ENCODE measurements around the gene PCDHGC3. TPM values are rescaled to one million over a fixed set of nuclear protein-coding genes. Genes with fewer than 3 reads are reported as not detected.

Gene PCDHGC3
- total RNA-seq, 1 experiment from 2014 or later: 1.2 TPM

DNA sequence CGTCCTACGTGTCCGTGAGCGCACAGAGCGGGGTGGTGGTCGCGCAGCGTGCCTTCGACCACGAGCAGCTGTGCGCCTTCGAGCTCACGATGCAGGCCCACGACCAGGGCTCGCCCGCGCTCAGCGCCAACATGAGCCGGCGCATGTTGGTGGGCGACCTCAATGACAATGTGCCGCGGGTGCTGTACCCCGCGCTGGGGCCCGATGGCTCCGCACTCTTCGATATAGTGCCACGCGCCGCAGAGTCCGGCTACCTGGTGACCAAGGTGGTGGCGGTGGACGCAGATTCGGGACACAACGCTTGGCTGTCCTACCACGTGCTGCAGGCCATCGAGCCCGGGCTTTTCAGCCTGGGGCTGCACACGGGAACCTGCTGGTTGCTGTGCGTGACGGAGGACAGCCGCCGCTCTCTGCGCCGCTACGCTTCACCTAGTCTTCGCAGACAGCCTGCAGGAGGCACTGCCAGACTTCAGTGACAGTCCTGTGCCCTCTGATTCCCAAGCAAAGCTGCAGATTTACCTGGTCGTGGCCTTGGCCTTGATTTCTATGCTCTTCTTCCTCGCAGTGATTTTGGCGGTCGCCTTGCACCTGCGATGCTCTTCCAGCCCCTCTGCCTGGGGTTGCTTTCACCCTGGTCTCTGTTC lies 47.9 kb upstream of the PCDHGC3 start:
- CTCF ChIA-PET: no interaction called here
- Histone ChIP-seq H3K79me2 (ENCODE audit: insufficient read depth, low read length) (no peaks in the 10 kb centered on the region), H3K9me3 (ENCODE audit: control insufficient read depth in 1 of 2, insufficient read depth in 1 of 2, low read depth in 1 of 2, low read length in 2 of 2) (peaks cover 0 to 8% of the 10 kb centered on the region in 2 experiments; a peak in 2 of 4 replicates), H3K9me2 (ENCODE audit: insufficient read depth) (no peaks in the 10 kb centered on the region), H3K27ac (ENCODE audit: low read depth, low read length) (no peak overlapping the region), H3K36me3 (ENCODE audit: control insufficient read depth in 1 of 2, insufficient read depth in 2 of 2, low read length in 2 of 2) (no peaks in the 10 kb centered on the region), H3K4me2 (ENCODE audit: low read length) (no peak overlapping the region), H2AFZ (ENCODE audit: low read depth, low read length, poor library complexity, severe bottlenecking) (no peak overlapping the region), H3K4me3 (replicated peaks in 1 of 2; ENCODE audit: low read depth in 1 of 2, low read length in 2 of 2) (no peak overlapping the region), H3K9ac (ENCODE audit: low read length) (no peak overlapping the region), H4K20me1 (ENCODE audit: insufficient read depth) (no peaks in the 10 kb centered on the region), H3K27me3 (ENCODE audit: insufficient read depth, low read length) (no peaks in the 10 kb centered on the region), H3K4me1 (ENCODE audit: control insufficient read depth in 1 of 2, insufficient read depth in 2 of 2, low read length in 2 of 2) (no peaks in the 10 kb centered on the region)
- no TSS peak for BruUV-seq (replicated peaks)
- no peak for TF ChIP-seq REST (IDR thresholded peaks at IDR 0.05; ENCODE audit: low read depth)
- TF ChIP-seq SIN3A (IDR thresholded peaks at IDR 0.05; ENCODE audit: low read depth): no peak
- no peak for TF ChIP-seq CBX3 (IDR thresholded peaks at IDR 0.05; ENCODE audit: low read depth)
- TF ChIP-seq, protein P1, sequence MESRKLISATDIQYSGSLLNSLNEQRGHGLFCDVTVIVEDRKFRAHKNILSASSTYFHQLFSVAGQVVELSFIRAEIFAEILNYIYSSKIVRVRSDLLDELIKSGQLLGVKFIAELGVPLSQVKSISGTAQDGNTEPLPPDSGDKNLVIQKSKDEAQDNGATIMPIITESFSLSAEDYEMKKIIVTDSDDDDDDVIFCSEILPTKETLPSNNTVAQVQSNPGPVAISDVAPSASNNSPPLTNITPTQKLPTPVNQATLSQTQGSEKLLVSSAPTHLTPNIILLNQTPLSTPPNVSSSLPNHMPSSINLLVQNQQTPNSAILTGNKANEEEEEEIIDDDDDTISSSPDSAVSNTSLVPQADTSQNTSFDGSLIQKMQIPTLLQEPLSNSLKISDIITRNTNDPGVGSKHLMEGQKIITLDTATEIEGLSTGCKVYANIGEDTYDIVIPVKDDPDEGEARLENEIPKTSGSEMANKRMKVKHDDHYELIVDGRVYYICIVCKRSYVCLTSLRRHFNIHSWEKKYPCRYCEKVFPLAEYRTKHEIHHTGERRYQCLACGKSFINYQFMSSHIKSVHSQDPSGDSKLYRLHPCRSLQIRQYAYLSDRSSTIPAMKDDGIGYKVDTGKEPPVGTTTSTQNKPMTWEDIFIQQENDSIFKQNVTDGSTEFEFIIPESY (IDR thresholded peaks at IDR 0.05; ENCODE audit: extremely low read depth, insufficient replicate concordance, low read length): no peak
- TF ChIP-seq ELF1 (IDR thresholded peaks at IDR 0.05; ENCODE audit: borderline replicate concordance, low read depth): no peak
- no peak for TF ChIP-seq CEBPB (IDR thresholded peaks at IDR 0.05; ENCODE audit: low read depth)
- TF ChIP-seq EZH2 (IDR thresholded peaks at IDR 0.05): no peak
- ATAC-seq (no peak), DNase-seq (ENCODE audit: low read depth, low spot score) (no peak)
- intact Hi-C loops (cut with micrococcal nuclease): no loop called here
- RAD21 ChIA-PET (ENCODE audit: low non-redundant PET in 1 of 2, low total read pairs in 2 of 2, uncharacterized antibody in 2 of 2, unreplicated experiment in 2 of 2): no interaction called here
- POLR2A ChIA-PET: no interaction called here
